GM19099 (cell line): ENCODE data around the gene BBLN.

Experiments used
- POLR2A ChIP-seq: IDR thresholded peaks from 3 replicates; pipeline ENCODE4 v1.6.1; 2011; ENCODE audit warnings: low read depth; ENCODE audit not compliant: insufficient read length; ENCODE audit errors: extremely low read depth

Gene BBLN

DNA sequence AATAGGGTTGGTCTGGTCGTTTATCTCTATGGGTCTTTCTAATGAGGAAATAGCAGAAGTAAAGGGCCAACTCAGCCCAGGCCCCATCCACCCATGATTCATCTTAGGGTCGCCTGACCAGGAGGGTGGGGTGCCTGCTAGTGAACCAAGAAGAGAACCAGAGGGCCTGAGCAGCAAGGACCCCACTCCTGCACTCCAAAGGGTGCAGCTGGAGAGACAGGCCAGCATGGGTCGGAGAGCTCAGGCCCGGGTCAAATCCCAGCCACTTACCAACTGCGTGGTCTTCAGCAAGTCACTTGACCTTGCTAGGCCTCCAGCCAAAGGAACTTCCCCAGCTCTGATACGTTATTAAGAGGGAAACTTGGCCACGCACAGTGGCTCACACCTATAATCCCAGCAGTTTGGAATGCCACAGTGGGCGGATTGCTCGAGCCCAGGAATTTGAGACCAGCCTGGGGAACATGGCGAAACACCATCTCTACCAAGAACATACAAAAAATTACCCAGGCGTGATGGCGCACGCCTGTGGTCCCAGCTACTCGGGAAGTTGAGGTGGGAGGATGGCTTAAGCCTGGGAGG is 4.3 kb downstream of the BBLN start:
- no peak for TF ChIP-seq POLR2A

DNA sequence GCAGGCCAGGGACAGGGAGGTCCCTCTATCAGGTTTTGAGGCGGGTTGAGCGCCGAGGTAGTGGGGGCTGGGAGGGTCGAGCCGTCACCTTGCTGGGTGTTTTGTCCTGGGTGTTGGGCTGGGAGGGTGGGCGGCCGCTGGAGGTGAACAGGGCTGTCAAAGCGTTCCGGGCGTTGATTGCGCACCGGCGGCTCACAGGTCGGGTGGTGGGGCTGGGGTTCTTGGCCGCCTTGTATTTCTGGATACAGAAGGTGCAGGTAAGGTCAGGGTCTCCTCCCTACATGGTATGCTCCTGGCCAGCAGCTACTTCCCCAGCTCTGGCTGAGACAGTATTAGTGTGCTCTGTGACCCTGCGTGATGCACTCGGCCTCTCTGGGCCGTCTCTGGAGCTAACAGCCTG is 6.1 kb downstream of the BBLN start:
- TF ChIP-seq POLR2A = no peak

DNA sequence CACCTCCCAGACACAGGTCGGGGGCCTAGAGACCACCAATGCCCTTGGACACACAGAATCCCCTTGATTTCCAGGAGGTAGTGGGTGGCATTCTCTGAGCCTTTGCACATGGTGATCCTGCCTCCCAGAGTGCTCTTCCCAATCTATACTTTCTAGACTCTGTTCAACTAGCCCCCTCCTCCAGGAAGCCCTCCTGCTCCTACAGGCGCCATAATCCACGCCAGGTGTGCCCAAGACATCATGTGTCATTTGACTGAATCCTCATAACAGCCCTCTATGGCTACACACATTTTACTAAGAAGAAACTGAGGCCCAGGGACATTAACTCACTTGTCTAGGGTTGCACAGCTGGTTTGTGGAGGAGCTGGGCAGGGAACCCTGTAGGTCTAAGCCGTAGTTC is 7.1 kb downstream of the BBLN start:
- no peak for TF ChIP-seq POLR2A

DNA sequence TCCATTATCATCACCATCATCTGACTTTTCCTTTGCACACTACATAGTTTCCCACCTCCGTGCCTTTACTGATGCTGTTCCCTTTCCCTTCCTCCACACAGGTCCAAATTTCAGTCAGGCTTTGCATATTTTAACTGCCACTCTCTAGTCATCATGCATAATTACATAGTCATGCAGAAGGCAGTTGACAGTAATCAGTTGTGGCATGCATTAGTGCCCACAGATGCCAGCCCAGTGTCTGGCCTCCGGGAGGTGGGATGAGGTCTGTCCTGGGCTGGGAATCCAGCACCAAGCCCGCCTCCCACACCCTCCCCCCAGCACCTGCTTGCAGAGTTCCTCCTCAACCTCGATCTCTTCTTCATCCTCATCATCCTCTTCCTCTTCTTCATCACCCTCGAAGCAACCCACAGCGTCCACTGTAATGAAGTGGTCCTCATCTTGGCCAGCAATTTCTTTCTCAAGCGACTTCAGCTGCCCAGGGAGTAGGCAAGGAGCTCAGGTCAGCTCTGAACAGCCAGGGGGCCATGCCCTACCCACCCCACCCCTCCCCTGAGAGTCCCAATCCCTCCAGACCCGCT is 8.8 kb downstream of the BBLN start:
- TF ChIP-seq POLR2A = no peak

DNA sequence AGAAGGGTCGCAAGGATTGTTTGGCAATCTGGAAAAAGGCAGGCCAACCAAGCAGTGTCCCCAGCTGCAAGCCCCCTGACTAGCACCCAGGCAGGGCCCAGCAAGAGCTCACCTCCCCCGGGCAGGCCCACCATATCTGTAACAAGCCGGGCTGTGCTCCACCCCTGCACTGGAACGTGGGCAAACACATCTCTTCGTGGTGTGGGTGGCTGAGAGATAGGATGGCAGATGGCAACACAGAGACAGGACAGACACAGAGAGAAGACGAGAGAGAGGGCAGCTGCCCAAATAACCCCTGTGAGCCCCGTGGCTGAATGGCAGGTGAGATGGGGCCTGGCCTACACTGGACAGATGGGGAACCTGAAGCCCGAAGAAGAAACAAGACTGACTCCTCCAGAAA is 9.4 kb downstream of the BBLN start:
- TF ChIP-seq POLR2A = no peak

DNA sequence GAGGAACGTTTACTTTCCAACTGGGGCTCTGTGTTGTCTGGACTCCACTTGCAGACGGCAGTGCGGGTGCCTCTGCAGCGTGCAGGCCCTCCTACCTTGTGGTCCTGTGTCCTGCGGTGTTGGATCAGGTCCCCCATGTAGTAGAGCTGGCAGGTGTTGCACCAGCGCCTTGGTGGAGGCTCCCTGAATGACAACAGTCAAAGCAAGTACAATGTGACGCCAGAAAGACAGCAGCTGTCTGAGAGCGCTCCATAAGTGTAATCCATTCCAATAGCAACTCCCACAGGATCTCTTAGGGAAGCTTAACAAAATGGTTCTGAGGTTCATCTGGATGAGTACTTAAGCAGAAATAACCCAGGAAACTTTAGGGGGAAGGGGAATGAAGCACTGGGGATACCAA is 9.9 kb downstream of the BBLN start:
- TF ChIP-seq POLR2A = no peak

DNA sequence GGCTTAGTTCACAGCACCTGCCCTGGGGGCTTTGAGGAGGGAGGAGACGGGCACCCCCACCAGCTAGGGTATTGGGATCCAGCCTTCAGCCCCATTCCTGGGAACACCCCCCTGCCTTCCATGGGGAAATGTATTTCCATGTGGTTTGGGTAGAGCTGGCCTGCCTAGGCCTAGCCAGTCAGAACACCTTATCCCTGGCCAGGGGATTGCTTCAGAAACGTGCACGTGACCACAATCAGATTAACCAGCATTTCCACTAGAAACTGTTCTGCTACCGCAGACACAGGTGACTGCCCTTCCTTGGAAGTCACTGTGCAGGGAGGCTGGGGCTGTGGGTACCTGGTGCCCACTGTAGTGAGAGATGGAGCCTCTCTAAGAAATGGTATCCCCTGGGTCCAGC is 14.0 kb downstream of the BBLN start:
- TF ChIP-seq POLR2A = no peak

DNA sequence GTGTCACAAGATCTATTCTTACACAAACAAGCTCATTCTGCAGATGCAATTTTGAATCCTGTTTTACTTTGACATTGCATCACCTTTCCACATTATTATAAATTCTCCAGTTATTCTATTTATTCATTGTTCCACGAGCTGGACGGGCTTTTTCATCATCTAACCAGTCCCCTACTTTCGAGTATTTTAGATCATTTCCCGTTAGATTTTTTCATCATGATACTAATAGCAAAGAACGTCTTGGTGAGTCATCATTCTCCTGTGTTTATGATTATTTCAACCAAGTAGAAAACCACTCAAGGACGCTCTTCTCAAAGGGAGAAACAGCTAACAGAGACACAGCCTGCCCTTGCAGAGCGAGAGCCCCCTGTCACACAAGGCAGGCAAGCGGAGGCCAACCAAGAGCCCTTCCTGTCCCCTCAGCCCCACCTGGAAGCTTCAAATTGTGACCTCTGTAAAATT is 15.1 kb downstream of the BBLN start:
- no peak for TF ChIP-seq POLR2A

DNA sequence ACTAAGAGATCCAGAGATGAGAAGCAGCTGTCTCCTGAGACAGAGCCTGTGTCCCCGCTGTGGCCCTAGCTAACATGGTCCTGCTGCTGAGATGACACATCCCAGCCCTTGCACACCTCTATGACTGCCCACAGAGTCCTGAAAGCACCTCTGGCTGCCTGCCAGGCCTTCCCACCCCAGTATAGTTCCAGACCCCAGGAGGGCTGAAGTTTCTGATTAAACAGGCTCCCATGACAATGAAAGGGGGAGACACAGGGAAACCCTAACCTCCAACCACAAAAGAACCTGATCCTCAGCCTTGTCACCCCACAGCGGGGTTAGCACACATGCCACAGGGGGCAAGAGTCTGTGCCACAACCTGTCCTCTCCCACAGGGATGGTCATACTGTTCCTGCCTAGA is 15.7 kb downstream of the BBLN start:
- TF ChIP-seq POLR2A = no peak

DNA sequence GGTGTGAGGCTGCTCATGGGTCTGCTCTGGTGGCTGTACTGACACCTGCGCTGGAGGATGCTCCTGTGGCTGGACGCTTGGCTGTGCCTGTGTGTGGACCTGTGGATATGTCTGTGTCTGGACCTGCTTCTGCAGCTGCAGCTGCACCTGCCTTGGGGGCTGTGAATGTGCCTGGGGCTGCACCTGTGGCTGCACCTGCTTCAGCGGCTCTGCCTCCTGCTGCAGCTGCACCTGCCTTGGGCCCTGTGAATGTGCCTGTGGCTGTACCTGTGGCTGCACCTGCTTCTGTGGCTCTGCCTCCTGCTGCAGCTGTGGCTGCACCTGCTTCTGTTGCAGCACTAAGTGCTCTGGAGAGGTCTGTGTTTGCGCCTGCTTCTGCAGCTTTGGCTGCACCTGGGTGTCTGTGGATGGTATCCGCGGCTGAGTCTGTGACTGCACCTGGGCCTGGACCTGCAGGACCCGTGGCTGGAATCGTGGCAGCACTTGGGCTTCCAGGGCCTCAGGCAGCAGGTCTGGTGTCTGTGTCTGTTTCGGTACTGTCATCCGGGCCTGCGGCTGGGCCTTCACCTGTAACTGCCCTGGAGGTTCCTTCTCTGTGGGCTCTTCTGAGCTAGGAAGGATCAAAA is 18.9 kb downstream of the BBLN start:
- TF ChIP-seq POLR2A = no peak

DNA sequence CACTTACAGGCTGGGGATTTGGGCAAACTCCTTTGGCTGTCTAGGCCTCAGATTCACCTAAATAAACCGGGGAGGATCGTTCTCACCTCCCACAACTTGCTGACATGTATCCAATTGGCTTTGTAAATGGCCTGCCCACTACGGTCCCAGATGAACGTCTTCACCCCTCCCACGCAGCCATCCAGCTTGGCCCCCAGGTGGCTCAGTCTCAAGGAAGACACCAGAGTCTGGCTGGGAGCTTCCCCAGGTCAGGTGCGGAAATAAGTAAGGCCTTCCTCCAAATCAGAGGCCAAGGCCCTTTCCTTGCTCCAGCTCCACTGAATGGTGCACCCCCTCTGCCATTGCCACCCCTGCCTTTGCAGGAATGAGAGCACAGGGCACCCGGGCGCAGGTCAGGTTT is 19.9 kb downstream of the BBLN start:
- no peak for TF ChIP-seq POLR2A

DNA sequence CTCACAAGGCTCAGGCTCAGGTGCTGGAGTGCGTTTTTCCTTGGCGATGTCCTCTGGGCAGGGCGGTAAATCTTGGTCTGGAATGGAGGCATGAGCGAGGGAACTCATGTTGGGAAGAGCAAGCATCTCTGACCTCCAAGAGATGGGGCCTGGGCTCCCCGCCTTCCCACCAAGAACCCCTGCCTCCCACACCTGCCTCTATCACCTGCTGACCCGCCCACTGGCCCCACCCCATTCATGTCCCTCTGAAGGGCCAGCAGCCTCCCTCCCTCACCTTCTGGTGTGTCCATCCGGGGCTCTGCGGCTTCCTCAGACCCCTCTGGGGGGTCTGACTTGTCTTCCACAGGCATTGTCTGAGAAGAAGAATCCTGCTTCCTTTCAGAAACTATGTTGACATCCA is 20.4 kb downstream of the BBLN start:
- no peak for TF ChIP-seq POLR2A

DNA sequence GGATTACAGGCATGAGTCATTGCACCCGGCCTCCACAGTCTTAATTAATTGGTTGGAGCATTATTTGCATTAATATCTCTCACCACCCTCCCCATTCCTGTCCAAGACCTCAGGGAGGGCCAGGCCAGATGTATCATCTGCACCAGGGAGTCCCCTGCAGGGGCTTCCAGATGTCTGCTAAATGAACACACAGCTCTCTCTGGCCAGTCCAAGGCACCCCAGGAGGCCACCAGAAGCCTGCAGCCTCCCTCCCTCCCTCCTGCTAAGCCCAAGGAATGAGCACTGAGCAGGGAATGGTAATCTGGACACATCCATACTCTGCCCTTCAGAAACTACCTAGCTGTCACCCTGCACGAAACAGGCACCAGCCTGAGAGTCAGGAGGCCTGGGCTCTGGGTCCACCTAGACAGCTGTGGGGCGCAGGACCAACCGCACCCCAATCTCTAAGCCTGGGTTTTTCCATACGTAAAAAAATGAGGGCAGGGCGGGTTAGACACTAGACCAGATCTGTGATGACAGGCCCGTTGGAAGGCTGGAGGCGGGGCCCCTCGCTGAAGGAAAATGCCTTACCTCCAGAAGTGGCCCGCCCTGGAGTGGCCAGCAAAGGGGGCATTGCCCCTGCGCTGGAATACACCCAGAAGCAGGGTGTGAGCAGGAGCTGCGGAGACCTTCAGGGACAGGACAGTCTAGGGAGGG is 23.0 kb downstream of the BBLN start:
- no peak for TF ChIP-seq POLR2A

DNA sequence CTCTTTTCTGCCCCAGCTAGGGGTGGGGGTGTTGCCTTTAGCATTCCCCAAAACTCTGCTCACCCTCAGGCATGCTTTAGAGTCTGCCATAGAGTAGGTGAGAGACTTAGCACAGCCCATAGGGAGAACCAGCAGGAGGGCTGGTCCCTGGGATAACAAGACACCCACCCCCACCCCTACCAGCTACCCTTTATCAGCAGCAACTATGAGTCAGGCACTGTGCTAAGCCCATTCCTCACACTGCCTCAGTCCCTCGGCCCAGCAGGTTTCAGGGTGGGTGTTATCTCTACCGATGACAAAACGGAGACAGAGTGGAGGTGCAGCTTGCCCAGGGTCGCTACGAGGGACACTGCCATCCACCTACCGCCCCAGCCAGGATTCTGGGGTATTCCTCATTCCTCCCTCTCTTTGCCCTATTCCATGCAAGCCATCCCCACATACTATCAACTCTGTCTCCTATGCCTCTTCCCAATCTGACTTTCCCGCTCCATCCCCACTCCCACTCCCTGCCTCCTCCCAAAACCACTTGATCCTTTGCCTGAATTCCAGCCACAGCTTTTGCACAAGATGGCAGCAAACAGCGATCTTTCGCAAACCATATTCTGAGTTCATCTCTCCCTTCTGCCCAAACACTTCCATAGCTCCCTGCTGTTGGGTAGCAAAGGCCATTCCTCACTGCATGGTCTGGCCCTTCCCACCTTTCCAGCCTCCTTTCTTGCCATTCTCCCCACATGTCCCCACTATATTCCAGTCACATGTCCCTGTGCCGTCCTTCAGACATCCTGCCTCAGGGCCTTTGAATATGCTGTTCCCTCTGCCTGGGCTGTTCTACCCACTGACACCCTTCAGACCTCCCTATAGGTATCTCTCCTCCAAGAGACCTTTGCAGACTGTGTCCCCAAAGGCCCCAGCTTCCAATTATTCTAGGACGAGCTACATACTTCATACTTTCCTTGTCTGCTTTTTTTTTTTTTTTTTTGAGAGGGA is 26.2 kb downstream of the BBLN start:
- TF ChIP-seq POLR2A = no peak

DNA sequence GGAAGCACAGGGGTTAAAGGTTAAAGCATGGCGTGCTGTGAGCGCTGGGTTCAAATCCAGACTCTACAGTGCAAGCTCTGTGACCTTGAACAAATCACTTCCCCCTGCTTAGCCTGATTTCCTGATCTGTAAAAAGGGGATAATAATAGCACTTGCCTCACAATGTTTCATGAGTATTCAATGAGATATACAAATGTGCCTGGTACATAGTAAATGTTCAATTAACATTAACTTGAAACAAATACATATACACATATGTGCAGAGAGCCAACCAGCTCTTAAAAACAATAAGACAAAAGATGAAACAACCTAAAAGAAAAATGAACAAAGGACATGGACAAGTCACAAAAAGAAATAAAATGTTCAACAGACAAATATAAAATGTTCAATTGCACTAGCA is 27.3 kb downstream of the BBLN start:
- TF ChIP-seq POLR2A = no peak
